ENCODE data around the gene ADAM8. TPM values are rescaled to one million over a fixed set of nuclear protein-coding genes. Genes with fewer than 3 reads are reported as not detected.
A peak's percentile ranks its signal among the peaks of the same experiment; 100 is the strongest.

ADAM8 gene
- total RNA-seq, 2 experiments from 2014 or later, result 10.0 to 16.3 TPM

GRCh38 chr10:133258066-133258817 lies 18.4 kb downstream of the ADAM8 start:
- peaks cover 26% of the 10 kb centered on the region for H3K4me1 ChIP-seq (ENCODE audit: insufficient read depth, low read length, poor library complexity, severe bottlenecking)
- POLR2A ChIA-PET, result interaction anchor here (0.9 kb wide), 1 partner anchor 17 kb away, joined by 3 read pairs; no protein-coding TSS in a partner anchor
- no peaks in the 10 kb centered on the region for H3K9me3 ChIP-seq (ENCODE audit: low read length)
- no peaks in the 10 kb centered on the region for H4K20me1 ChIP-seq (ENCODE audit: insufficient read depth, low read length)
- no peak overlapping the region; the same call in 1 of the 2 replicates for H3K4me2 ChIP-seq (ENCODE audit: low read length)
- H3K79me2 ChIP-seq (ENCODE audit: insufficient read depth, low read depth, low read length), result no peaks in the 10 kb centered on the region
- peak; percentile 34 for DNase-seq (ENCODE audit: low spot score)
- no peak overlapping the region for H3K27ac ChIP-seq (ENCODE audit: low read depth, low read length, poor library complexity, severe bottlenecking)
- no TSS peak for BruUV-seq (replicated peaks)
- H3K4me3 ChIP-seq (ENCODE audit: low read depth, low read length, poor library complexity, severe bottlenecking), result no peak overlapping the region
- CTCF ChIA-PET (ENCODE audit: unreplicated experiment), result no interaction called here
- intact Hi-C loops (cut with micrococcal nuclease; ENCODE audit: unreplicated experiment), result no loop called here
- H3K9me2 ChIP-seq (ENCODE audit: insufficient read depth, low read length), result no peaks in the 10 kb centered on the region
- H2AFZ ChIP-seq (ENCODE audit: low read length), result peak overlapping the region; percentile 17; the same call in 1 of the 2 replicates
- no peaks in the 10 kb centered on the region for H3K36me3 ChIP-seq (ENCODE audit: insufficient read depth, low read length)
- no peak for TF ChIP-seq EZH2phosphoT487 (IDR thresholded peaks at IDR 0.05; ENCODE audit: borderline replicate concordance, low read depth, low read length)
- TF ChIP-seq, protein P1, sequence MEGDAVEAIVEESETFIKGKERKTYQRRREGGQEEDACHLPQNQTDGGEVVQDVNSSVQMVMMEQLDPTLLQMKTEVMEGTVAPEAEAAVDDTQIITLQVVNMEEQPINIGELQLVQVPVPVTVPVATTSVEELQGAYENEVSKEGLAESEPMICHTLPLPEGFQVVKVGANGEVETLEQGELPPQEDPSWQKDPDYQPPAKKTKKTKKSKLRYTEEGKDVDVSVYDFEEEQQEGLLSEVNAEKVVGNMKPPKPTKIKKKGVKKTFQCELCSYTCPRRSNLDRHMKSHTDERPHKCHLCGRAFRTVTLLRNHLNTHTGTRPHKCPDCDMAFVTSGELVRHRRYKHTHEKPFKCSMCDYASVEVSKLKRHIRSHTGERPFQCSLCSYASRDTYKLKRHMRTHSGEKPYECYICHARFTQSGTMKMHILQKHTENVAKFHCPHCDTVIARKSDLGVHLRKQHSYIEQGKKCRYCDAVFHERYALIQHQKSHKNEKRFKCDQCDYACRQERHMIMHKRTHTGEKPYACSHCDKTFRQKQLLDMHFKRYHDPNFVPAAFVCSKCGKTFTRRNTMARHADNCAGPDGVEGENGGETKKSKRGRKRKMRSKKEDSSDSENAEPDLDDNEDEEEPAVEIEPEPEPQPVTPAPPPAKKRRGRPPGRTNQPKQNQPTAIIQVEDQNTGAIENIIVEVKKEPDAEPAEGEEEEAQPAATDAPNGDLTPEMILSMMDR (conservative IDR thresholded peaks at IDR 0.05; ENCODE audit: low read length), result no peak

GRCh38 chr10:133257489-133258065 lies 19.1 kb downstream of the ADAM8 start:
- POLR2A ChIA-PET, result no interaction called here
- intact Hi-C loops (cut with micrococcal nuclease; ENCODE audit: unreplicated experiment), result no loop called here
- Histone ChIP-seq H3K4me2 (ENCODE audit: low read length) (peak overlapping the region; percentile 10), H2AFZ (ENCODE audit: low read length) (peak overlapping the region; percentile 17; the same call in 1 of the 2 replicates), H3K36me3 (ENCODE audit: insufficient read depth, low read length) (no peaks in the 10 kb centered on the region), H4K20me1 (ENCODE audit: insufficient read depth, low read length) (no peaks in the 10 kb centered on the region), H3K4me1 (ENCODE audit: insufficient read depth, low read length, poor library complexity, severe bottlenecking) (peaks cover 26% of the 10 kb centered on the region), H3K27ac (ENCODE audit: low read depth, low read length, poor library complexity, severe bottlenecking) (no peak overlapping the region), H3K79me2 (ENCODE audit: insufficient read depth, low read depth, low read length) (no peaks in the 10 kb centered on the region), H3K9me3 (ENCODE audit: low read length) (no peaks in the 10 kb centered on the region), H3K4me3 (ENCODE audit: low read depth, low read length, poor library complexity, severe bottlenecking) (no peak overlapping the region), H3K9me2 (ENCODE audit: insufficient read depth, low read length) (no peaks in the 10 kb centered on the region)
- no peak for DNase-seq (ENCODE audit: low spot score)
- BruUV-seq (replicated peaks), result no TSS peak
- CTCF ChIA-PET (ENCODE audit: unreplicated experiment), result no interaction called here
- TF ChIP-seq EZH2phosphoT487 (IDR thresholded peaks at IDR 0.05; ENCODE audit: borderline replicate concordance, low read depth, low read length), result no peak
- TF ChIP-seq, protein P1 (conservative IDR thresholded peaks at IDR 0.05; ENCODE audit: low read length), result peak; percentile 56; the same call in 1 of the 2 replicates

DNA sequence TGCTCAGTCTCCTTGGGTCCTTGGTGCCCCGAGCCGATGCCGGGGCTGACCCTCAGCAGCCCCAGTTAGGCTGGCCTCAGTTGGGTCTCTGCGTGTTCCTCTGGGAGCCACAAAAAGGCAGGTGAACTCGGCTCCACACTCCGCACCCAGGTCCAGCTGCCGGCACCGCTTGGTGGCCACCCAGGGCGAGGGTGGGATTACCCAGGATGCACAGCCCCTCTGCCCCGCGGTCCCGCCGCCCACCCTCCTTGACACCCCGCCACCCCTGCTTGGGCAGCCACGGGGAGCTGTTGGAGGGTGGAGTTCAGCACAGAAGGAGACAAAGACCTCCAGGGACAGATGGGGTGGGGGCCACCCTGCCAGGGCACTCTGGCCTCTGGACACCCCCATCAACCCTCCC lies 21.3 kb downstream of the ADAM8 start:
- H3K4me2 ChIP-seq (ENCODE audit: low read length), result no peak overlapping the region
- no peak overlapping the region for H2AFZ ChIP-seq (ENCODE audit: low read length)
- TF ChIP-seq, protein P1 (conservative IDR thresholded peaks at IDR 0.05; ENCODE audit: low read length), result no peak
- no peak for TF ChIP-seq EZH2phosphoT487 (IDR thresholded peaks at IDR 0.05; ENCODE audit: borderline replicate concordance, low read depth, low read length)
- no peak overlapping the region for H3K27ac ChIP-seq (ENCODE audit: low read depth, low read length, poor library complexity, severe bottlenecking)
- POLR2A ChIA-PET, result no interaction called here
- H3K4me1 ChIP-seq (ENCODE audit: insufficient read depth, low read length, poor library complexity, severe bottlenecking), result peaks cover 20% of the 10 kb centered on the region
- no peaks in the 10 kb centered on the region for H3K9me3 ChIP-seq (ENCODE audit: low read length)
- intact Hi-C loops (cut with micrococcal nuclease; ENCODE audit: unreplicated experiment), result no loop called here
- no peaks in the 10 kb centered on the region for H3K9me2 ChIP-seq (ENCODE audit: insufficient read depth, low read length)
- CTCF ChIA-PET (ENCODE audit: unreplicated experiment), result no interaction called here
- no peaks in the 10 kb centered on the region for H4K20me1 ChIP-seq (ENCODE audit: insufficient read depth, low read length)
- H3K79me2 ChIP-seq (ENCODE audit: insufficient read depth, low read depth, low read length), result no peaks in the 10 kb centered on the region
- BruUV-seq (replicated peaks), result no TSS peak
- DNase-seq (ENCODE audit: low spot score), result no peak
- H3K4me3 ChIP-seq (ENCODE audit: low read depth, low read length, poor library complexity, severe bottlenecking), result no peak overlapping the region
- H3K36me3 ChIP-seq (ENCODE audit: insufficient read depth, low read length), result no peaks in the 10 kb centered on the region

Data from OCI-LY7 (cell line).